H9 (cell line): ENCODE data around the gene CLOCK. TPM values are rescaled to one million over a fixed set of nuclear protein-coding genes. Genes with fewer than 3 reads are reported as not detected.

Source experiments
- DNase-seq: peaks from one replicate; pipeline ENCODE4 v3.0.0-alpha.2; 2017
- H2AFZ ChIP-seq: one replicate; pipeline ENCODE4 v1.6.1; 2013; ENCODE audit warnings: mild to moderate bottlenecking, low read length, control low read depth, moderate library complexity
- H2AK5ac ChIP-seq: 2 replicates; pipeline ENCODE4 v1.6.1; 2013; ENCODE audit warnings: low read length, control low read depth, mixed read lengths; ENCODE audit not compliant: insufficient read length
- H2BK120ac ChIP-seq: one replicate; pipeline ENCODE4 v1.6.1; 2013; ENCODE audit warnings: low read depth, mild to moderate bottlenecking, low read length, control low read depth, inconsistent platforms; ENCODE audit not compliant: poor library complexity, severe bottlenecking
- H2BK12ac ChIP-seq: 2 replicates; pipeline ENCODE4 v1.6.1; 2013; ENCODE audit warnings: low read length, control low read depth, mixed read lengths, low read depth; ENCODE audit not compliant: insufficient read length
- H2BK15ac ChIP-seq: 2 replicates; pipeline ENCODE4 v1.6.1; 2013; ENCODE audit warnings: low read depth, low read length, control low read depth
- H2BK20ac ChIP-seq: one replicate; pipeline ENCODE4 v1.6.1; 2013; ENCODE audit warnings: low read depth, mild to moderate bottlenecking, low read length, control low read depth, inconsistent platforms; ENCODE audit not compliant: poor library complexity, severe bottlenecking
- H2BK5ac ChIP-seq: 2 replicates; pipeline ENCODE4 v1.6.1; 2013; ENCODE audit warnings: low read length, control low read depth, mixed read lengths; ENCODE audit not compliant: insufficient read length
- H3K14ac ChIP-seq: 2 replicates; pipeline ENCODE4 v1.6.1; 2013; ENCODE audit warnings: low read length, control low read depth; ENCODE audit not compliant: insufficient read depth
- H3K18ac ChIP-seq: 2 replicates; pipeline ENCODE4 v1.6.1; 2013; ENCODE audit warnings: low read depth, mild to moderate bottlenecking, mixed read lengths, low read length, control low read depth; ENCODE audit not compliant: insufficient read length
- H3K23ac ChIP-seq: 2 replicates; pipeline ENCODE4 v1.6.1; 2013; ENCODE audit warnings: low read length, control low read depth, mixed read lengths, low read depth; ENCODE audit not compliant: insufficient read length
- H3K23me2 ChIP-seq: 2 replicates; pipeline ENCODE4 v1.6.1; 2013; ENCODE audit warnings: low read depth, mild to moderate bottlenecking, mixed read lengths, low read length, control low read depth; ENCODE audit not compliant: insufficient read length, poor library complexity, severe bottlenecking
- H3K27ac ChIP-seq: 2 replicates; pipeline ENCODE4 v1.5.1; 2013; ENCODE audit warnings: low read length, control low read depth, mixed read lengths, low read depth; ENCODE audit not compliant: insufficient read length
- H3K27me3 ChIP-seq: 2 replicates; pipeline ENCODE4 v1.6.1; 2013; ENCODE audit warnings: low read length, control low read depth, inconsistent platforms; ENCODE audit not compliant: insufficient read depth
- H3K4ac ChIP-seq: 2 replicates; pipeline ENCODE4 v1.6.1; 2013; ENCODE audit warnings: low read depth, mild to moderate bottlenecking, control low read depth, inconsistent platforms, low read length, moderate library complexity
- H3K4me1 ChIP-seq: 2 replicates; pipeline ENCODE4 v1.6.1; 2013; ENCODE audit warnings: low read length, control low read depth, inconsistent platforms; ENCODE audit not compliant: insufficient read depth
- H3K4me2 ChIP-seq: 2 replicates; pipeline ENCODE4 v1.6.1; 2013; ENCODE audit warnings: low read length, control low read depth, mixed read lengths; ENCODE audit not compliant: insufficient read length, insufficient read depth
- H3K56ac ChIP-seq: 2 replicates; pipeline ENCODE4 v1.6.1; 2013; ENCODE audit warnings: low read depth, mild to moderate bottlenecking, mixed read lengths, low read length, control low read depth; ENCODE audit not compliant: insufficient read length
- H3K79me1 ChIP-seq: 2 replicates; pipeline ENCODE4 v1.6.1; 2013; ENCODE audit warnings: low read depth, mild to moderate bottlenecking, moderate library complexity, low read length, control low read depth, inconsistent platforms; ENCODE audit not compliant: insufficient read depth, poor library complexity, severe bottlenecking
- H3K79me2 ChIP-seq: 2 replicates; pipeline ENCODE4 v1.6.1; 2013; ENCODE audit warnings: low read length, control low read depth, inconsistent platforms; ENCODE audit not compliant: insufficient read depth
- H3K9ac ChIP-seq: 2 replicates; pipeline ENCODE4 v1.6.1; 2013; ENCODE audit warnings: low read length, control low read depth, mixed read lengths; ENCODE audit not compliant: insufficient read length; ENCODE audit errors: extremely low read depth
- H3K9me3 ChIP-seq: one replicate; pipeline ENCODE4 v1.6.1; 2013; ENCODE audit warnings: low read depth, low read length, inconsistent platforms; ENCODE audit not compliant: control insufficient read depth
- H3T11ph ChIP-seq: one replicate; pipeline ENCODE4 v1.6.1; 2013; ENCODE audit warnings: mild to moderate bottlenecking, low read length, control low read depth, inconsistent platforms
- H4K20me1 ChIP-seq: one replicate; pipeline ENCODE4 v1.6.1; 2013; ENCODE audit not compliant: control insufficient read depth, insufficient read length, insufficient read depth
- H4K5ac ChIP-seq: 2 replicates; pipeline ENCODE4 v1.6.1; 2013; ENCODE audit warnings: low read depth, mild to moderate bottlenecking, mixed read lengths, low read length, control low read depth; ENCODE audit not compliant: insufficient read length
- H4K8ac ChIP-seq: replicated peaks from 2 replicates; pipeline ENCODE4 v1.6.1; 2013; ENCODE audit warnings: low read length, control low read depth, mixed read lengths, low read depth; ENCODE audit not compliant: insufficient read length
- H4K91ac ChIP-seq: 2 replicates; pipeline ENCODE4 v1.6.1; 2013; ENCODE audit warnings: low read depth, mild to moderate bottlenecking, moderate library complexity, mixed read lengths, low read length, control low read depth; ENCODE audit not compliant: insufficient read length
- H3K27ac Mint-ChIP-seq, 3 experiments: 2 replicates in 2 of 3; 3 replicates in 1 of 3; pipeline ENCODE4 v1.8.0; 2020 to 2021; ENCODE audit warnings: mixed read lengths in 3 of 3, mild to moderate bottlenecking in 1 of 3, moderate library complexity in 1 of 3
- H3K27me3 Mint-ChIP-seq: 2 replicates; pipeline ENCODE4 v1.8.0; 2021; ENCODE audit warnings: low read depth, mild to moderate bottlenecking, moderate library complexity, mixed read lengths
- H3K36me3 Mint-ChIP-seq, 3 experiments: 2 replicates in 2 of 3; 3 replicates in 1 of 3; pipeline ENCODE4 v1.8.0; 2020 to 2021; ENCODE audit warnings: low read depth in 3 of 3, mixed read lengths in 3 of 3; ENCODE audit not compliant: insufficient read depth in 1 of 3
- H3K4me1 Mint-ChIP-seq, 2 experiments: 2 replicates each; pipeline ENCODE4 v1.8.0; 2020; ENCODE audit warnings: mixed read lengths in 2 of 2
- H3K4me3 Mint-ChIP-seq, 2 experiments: 2 replicates in 1 of 2; 3 replicates in 1 of 2; pipeline ENCODE4 v1.8.0; 2020 to 2021; ENCODE audit warnings: mild to moderate bottlenecking in 2 of 2, mixed read lengths in 2 of 2, moderate library complexity in 1 of 2
- H3K9me3 Mint-ChIP-seq, 2 experiments: 2 replicates in 1 of 2; 3 replicates in 1 of 2; pipeline ENCODE4 v1.8.0; 2020; ENCODE audit warnings: mild to moderate bottlenecking in 2 of 2, mixed read lengths in 2 of 2, moderate library complexity in 1 of 2
- CTCF ChIP-seq: fragments of 200-600 bp; sonication (generic); conservative IDR thresholded peaks from 3 replicates; pipeline ENCODE4 v1.8.0; 2021; ENCODE audit warnings: antibody characterized with exemption, mild to moderate bottlenecking
- WGBS: extraction: QIAGEN DNeasy Blood & Tissue Kit; methylation state at CpG from one replicate; pipeline ENCODE4 v1.1.7; 2013; ENCODE audit warnings: missing lambda C conversion rate, low lambda C conversion rate, mixed read lengths; ENCODE audit not compliant: insufficient read length; ENCODE audit errors: extremely low coverage; 5-methylcytosine and 5-hydroxymethylcytosine counted together
- total RNA-seq: library from RNA; stranded (reverse); gene quantifications from 2 replicates; pipeline ENCODE4 v1.2.1, GENCODE V29; 2021

The CLOCK gene
- total RNA-seq, 1 experiment from 2014 or later: 16.2 TPM

GRCh38 chr4:55539658-55540057, 7.1 kb downstream of the CLOCK start:
- Histone ChIP-seq H3K56ac (no peak overlapping the region), H3K18ac (no peak overlapping the region), H3K27me3 (no peaks in the 10 kb centered on the region), H3K4me2 (no peak overlapping the region), H2AK5ac (no peak overlapping the region), H3K23ac (no peak overlapping the region), H3K23me2 (no peaks in the 10 kb centered on the region), H2BK15ac (no peak overlapping the region), H3K4me1 (peaks cover 2% of the 10 kb centered on the region; the same call in 1 of the 2 replicates), H2BK20ac (no peak overlapping the region), H3K79me1 (peaks cover 2% of the 10 kb centered on the region), H2BK120ac (no peak overlapping the region), H2BK12ac (no peak overlapping the region), H3K79me2 (peaks cover 15% of the 10 kb centered on the region; the same call in 1 of the 2 replicates), H3K9ac (no peak overlapping the region), H3K9me3 (no peaks in the 10 kb centered on the region), H3K27ac (no peak overlapping the region), H2BK5ac (no peak overlapping the region), H3T11ph (no peak overlapping the region), H4K91ac (no peak overlapping the region), H4K20me1 (peaks cover 2% of the 10 kb centered on the region), H2AFZ (no peak overlapping the region), H3K4ac (no peak overlapping the region), H3K14ac (no peak overlapping the region), H4K5ac (no peak overlapping the region), H4K8ac (no peak overlapping the region)
- no peak for TF ChIP-seq CTCF
- H3K27me3 Mint-ChIP-seq: no peaks in the 10 kb centered on the region
- H3K9me3 Mint-ChIP-seq: peaks cover 11 to 12% of the 10 kb centered on the region in 2 experiments; a peak in 4 of 5 replicates
- peaks cover 18 to 25% (median 20%) of the 10 kb centered on the region in 3 experiments for H3K36me3 Mint-ChIP-seq
- no CpG with 5 or more reads among the region's 2 CpGs for WGBS
- no peak for DNase-seq
- no peak overlapping the region for H3K4me3 Mint-ChIP-seq
- H3K27ac Mint-ChIP-seq: no peak overlapping the region
- peaks cover 27 to 35% of the 10 kb centered on the region in 2 experiments for H3K4me1 Mint-ChIP-seq
